H1 (cell line): ENCODE results near the gene CMIP. TPM values are rescaled to one million over a fixed set of nuclear protein-coding genes. Genes with fewer than 3 reads are reported as not detected.

Experiments
- E2F6 ChIP-seq: IDR thresholded peaks from 2 replicates; pipeline ENCODE4 v1.6.1; 2012; ENCODE audit warnings: inconsistent platforms
- EP300 ChIP-seq, 2 experiments: IDR thresholded peaks; 1 replicate in 1 of 2; 2 replicates in 1 of 2; pipeline ENCODE4 v1.6.1; 2011 to 2012; ENCODE audit warnings: low read depth in 2 of 2, low read length in 2 of 2, mild to moderate bottlenecking in 2 of 2, borderline replicate concordance in 1 of 2, inconsistent platforms in 1 of 2, moderate library complexity in 1 of 2
- JUN ChIP-seq: IDR thresholded peaks from 2 replicates; pipeline ENCODE4 v1.6.1; 2011; ENCODE audit warnings: low read depth, mild to moderate bottlenecking, improper control_type of control experiment, low read length
- SAP30 ChIP-seq: fragments of 300-600 bp; sonication (generic); IDR thresholded peaks from 2 replicates; pipeline ENCODE4 v1.7.1; 2012; ENCODE audit warnings: low read length, moderate library complexity, mild to moderate bottlenecking, inconsistent platforms; ENCODE audit not compliant: insufficient read depth, insufficient replicate concordance
- SIX5 ChIP-seq: IDR thresholded peaks from 2 replicates; pipeline ENCODE4 v1.6.1; 2011; ENCODE audit warnings: mild to moderate bottlenecking, low read depth, low read length
- polyA plus RNA-seq, 7 experiments: library from polyadenylated mRNA; depleted of rRNA in 3 of 7; stranded (reverse) in 5 of 7; unstranded in 2 of 7; fragments of >200 nt in 5 of 7; fragments of 200-250 nt in 2 of 7; gene quantifications; 1 replicate in 5 of 7; 2 replicates in 1 of 7; 4 replicates in 1 of 7; pipeline versions ENCODE4 v1.2.1 to v1.2.3, GENCODE V29; 2011 to 2013; ENCODE audit warnings: missing spikeins in 2 of 7, mixed read lengths in 2 of 7
- total RNA-seq: library from RNA; stranded (reverse); fragmentation: NEBNext Ultra II Directional; extraction: Animal tissue kit (Norgen Biotek cat#: 25700); gene quantifications from 2 replicates; pipeline ENCODE4 v1.2.1, GENCODE V29; 2021

Gene CMIP
- total and polyA plus RNA-seq, 2 of the 8 experiments (the other 6 are each of a cell fraction or from before 2014, with no cell fraction given): 7.9 to 53.2 TPM

- TF ChIP-seq E2F6: no peak
- TF ChIP-seq JUN: no peak
- no peak for TF ChIP-seq EP300 (IDR thresholded peaks at IDR 0.05; ENCODE audit: borderline replicate concordance in 1 of 2, low read depth in 2 of 2, low read length in 2 of 2)
- TF ChIP-seq SIX5: no peak
- no peak for TF ChIP-seq SAP30
Observed at GRCh38 chr16:81547194-81547938, 102.8 kb downstream of the CMIP start (continued).
